A549 treated with AZD2906 at 1 μM for 4 hours (cell line): ENCODE data around the gene INIP. TPM values are rescaled to one million over a fixed set of nuclear protein-coding genes. Genes with fewer than 3 reads are reported as not detected.

ENCODE experiments used
- total RNA-seq: library from RNA; stranded (reverse); fragments of 200-300 nt; extraction: Qiagen RNA extraction; gene quantifications from 5 replicates; pipeline ENCODE4 v1.2.3, GENCODE V29; 2022

Gene INIP
- 14.5 to 27.9 TPM (median 15.4 TPM) in 5 replicates for total RNA-seq

GRCh38 chr9:112717661-112718331 lies at the start of gene INIP:
Gene INIP, minus strand, starts transcription at chr9:112718117. Its CDS starts 1,632 bp downstream, at chr9:112716485.

GRCh38 chr9:112750016-112750763 lies 32.3 kb upstream of the INIP start, which contains the start of gene SNX30:
Gene SNX30, plus strand, starts transcription at chr9:112750760. Its CDS starts 242 bp downstream, at chr9:112751002.

Other genes with a start within 250 kb of the INIP start
- gene KIAA1958, start 231.3 kb downstream of the INIP start, total RNA-seq: 1.8 to 2.4 TPM (median 2.2 TPM) in 5 replicates
- 4.5 to 6.6 TPM (median 4.8 TPM) in 5 replicates for gene SNX30, start 32.6 kb upstream of the INIP start, total RNA-seq
- 0.02 TPM in 1 of 5 replicates, not detected in the others for gene SLC46A2, start 172.8 kb upstream of the INIP start, total RNA-seq